HG03139 (cell line): ENCODE measurements around the gene PCYT1A.
"Not testable (repeated sequence)": the region's sequence is repeated elsewhere in the genome, so short reads cannot be mapped to it uniquely, and the experiment has no call there.

ENCODE experiments used
- ATAC-seq: cut with Tn5 transposase; IDR thresholded peaks from one replicate; pipeline ENCODE4 v1.9.1; 2021; ENCODE audit not compliant: unreplicated experiment

Gene PCYT1A

DNA sequence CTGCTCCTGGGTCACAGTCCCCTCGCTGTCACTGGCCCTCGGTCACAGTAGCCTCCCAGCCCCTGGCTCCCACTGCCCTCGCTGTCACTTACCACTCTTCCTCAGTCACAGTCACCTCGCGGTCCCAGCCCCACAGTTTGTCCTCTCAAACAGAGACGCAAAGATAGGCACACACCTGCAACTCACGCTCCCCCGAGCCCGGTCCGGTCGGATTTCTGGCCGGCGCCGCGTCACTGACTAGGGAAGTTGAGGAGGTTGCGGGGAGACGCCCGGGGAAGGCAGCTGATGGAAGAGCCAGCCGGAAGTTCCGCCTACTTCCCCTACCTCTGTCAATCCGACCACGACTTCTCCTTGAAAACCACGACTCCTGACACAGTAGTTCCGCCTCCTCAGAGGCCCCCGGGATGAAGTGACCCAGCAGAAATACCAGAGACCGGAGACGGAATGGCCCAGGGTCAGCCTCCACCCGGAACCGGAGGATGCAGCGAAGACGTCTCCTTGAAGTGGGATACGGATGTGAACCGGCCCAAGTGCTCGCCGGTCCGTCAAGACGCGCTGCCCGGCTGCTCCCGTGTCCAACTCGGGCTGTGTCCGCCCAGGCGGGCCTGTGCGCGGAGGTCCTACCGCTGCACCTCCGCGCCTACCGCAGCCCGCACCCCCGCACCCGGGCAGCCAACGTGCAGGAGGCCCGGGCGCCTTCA lies at the start of gene PCYT1A:
PCYT1A (minus strand) TSS at position 287 of the 701 bp plus-strand sequence. CDS start 17,195 bp downstream, outside the sequence.
- ATAC-seq = peak; percentile 79

- ATAC-seq = no peak
Measured at GRCh38 chr3:196336319-196337145, 49.0 kb upstream of the PCYT1A start.

GRCh38 chr3:196335503-196335948 lies 48.0 kb upstream of the PCYT1A start:
- ATAC-seq = no peak

- no peak for ATAC-seq
Measured at GRCh38 chr3:196334982-196335381, 47.5 kb upstream of the PCYT1A start.

- ATAC-seq = no peak
Measured at GRCh38 chr3:196332168-196332567, 44.6 kb upstream of the PCYT1A start.

GRCh38 chr3:196327405-196327804 lies 39.9 kb upstream of the PCYT1A start:
- no peak for ATAC-seq

DNA sequence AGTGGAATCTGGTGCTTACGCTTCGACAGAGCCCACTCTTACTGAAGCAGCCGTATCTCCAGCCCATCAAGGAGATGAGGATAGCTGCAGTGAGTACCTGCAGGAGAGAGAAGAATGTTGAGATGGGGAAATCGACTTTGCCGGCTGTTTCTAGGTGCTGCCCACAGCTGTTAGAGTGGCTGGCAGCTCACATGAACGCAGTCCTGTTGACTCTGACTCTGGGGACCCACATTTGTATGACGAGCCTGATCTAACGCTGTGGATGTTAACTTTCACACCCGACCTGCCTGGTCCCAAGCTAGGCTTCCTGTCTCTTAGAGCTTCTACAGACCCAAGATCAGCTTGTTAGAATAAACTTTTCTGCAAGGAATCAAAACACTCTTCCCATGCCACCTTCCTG lies 39.4 kb upstream of the PCYT1A start:
- no peak for ATAC-seq

DNA sequence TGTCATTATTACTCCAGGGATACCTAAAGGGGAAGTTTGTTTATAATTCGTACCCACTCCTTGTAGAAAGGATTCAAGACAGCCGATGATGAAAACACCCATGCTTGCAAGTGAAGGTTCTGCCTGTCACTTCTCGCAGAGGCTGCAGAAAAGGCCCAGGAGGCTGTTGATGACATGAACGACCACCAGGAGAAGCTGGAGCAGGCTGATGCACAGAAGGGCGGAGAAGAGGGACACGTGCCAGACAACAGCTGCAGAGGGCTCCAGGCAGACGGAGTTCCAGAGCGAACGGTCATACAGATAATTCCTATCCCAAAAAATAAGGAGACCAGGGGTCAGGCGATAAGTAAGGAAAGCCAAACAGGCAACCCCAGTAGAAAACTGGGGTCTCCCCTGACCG lies 36.2 kb upstream of the PCYT1A start:
- no peak for ATAC-seq

- ATAC-seq = no peak
Measured at GRCh38 chr3:196323016-196323415, 35.5 kb upstream of the PCYT1A start.

GRCh38 chr3:196321162-196321561 lies 33.6 kb upstream of the PCYT1A start:
- no peak for ATAC-seq

DNA sequence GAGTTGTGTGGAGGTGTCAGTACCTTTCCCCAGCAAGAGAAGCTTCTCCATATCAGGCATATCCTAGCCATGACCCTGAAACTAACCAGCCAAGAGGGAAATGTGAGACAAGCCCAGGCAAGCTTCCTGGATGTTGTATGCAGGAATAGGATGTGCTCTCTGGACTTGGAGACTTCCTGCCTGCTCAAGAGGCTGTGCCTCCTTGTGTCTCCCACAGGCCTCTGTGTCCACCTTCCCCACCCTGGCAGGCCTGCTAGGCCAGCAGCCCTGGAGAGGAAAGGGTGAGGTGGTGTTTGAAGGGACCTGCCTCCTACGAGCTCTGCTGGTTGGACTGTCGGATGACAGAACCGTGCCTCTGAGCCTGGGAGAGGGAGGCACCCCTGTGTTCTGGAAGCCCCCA lies 32.6 kb upstream of the PCYT1A start:
- no peak for ATAC-seq

DNA sequence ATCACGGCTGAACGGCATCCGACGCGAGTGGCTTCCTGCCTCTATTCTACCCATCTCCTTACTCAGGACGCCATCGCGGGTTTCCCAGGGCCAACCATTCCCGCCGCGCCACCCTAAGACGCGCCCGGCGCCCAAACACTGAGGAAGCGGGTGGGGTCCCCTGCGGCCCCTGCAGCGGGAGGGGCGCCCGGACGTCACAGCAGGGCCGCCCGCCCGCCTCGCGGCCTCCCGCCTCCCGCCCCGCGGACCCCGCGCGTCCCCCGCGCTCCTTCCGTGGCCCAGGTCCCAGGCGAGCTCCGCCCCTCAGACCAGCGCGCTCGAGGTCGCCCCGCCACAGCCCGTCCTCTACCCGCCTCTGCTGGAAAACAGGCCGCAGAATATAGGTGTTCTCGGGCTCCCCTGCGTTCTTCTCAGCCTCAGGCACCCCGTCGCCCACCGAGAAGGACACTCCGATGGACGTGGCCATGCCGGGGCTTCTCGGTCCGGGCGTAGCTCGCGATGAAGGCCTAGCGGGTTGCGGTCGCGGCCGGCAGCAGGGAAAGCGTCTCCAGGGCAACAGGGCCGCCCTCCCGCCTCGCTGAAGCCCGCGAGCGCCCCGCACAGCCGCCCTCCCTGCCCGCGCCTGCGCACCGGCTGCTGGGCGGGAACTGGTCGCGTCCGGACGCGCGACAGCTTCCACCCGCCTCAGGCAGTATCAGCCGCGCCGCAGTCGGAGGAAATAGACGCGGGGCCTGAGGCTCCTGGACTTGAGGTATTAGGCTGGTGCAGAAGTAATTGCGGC lies 30.4 kb upstream of the PCYT1A start, which contains the start of gene DYNLT2B:
DYNLT2B (minus strand) TSS at position 554 of the 781 bp plus-strand sequence; CDS start at position 466, 88 bp downstream.
- peak; percentile 67 for ATAC-seq

DNA sequence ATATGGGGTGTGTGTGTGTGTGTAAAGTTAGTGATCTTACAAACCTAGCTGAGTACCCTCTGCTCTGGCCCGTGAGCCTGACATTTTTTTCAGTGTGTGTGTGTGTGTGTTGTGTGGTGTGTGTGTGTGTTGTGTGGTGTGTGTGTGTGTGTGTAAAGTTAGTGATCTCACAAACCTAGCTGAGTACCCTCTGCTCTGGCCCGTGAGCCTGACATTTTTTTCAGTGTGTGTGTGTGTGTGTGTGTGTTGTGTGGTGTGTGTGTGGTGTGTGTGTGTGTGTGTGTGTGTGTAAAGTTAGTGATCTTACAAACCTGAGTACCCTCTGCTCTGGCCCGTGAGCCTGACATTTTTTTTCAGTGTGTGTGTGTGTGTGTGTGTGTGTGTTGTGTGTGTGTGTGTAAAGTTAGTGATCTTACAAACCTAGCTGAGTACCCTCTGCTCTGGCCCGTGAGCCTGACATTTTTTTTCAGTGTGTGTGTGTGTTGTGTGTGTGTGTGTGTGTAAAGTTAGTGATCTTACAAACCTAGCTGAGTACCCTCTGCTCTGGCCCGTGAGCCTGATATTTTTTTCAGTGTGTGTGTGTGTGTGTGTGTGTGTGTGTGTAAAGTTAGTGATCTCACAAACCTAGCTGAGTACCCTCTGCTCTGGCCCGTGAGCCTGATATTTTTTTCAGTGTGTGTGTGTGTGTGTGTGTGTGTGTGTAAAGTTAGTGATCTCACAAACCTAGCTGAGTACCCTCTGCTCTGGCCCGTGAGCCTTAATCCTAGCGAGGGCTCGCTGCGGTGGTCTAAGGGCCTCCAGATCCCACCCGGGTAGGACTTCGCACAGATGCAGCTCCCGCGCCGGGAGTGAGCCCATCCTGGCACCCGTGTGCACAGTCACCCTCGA lies 29.5 kb upstream of the PCYT1A start:
- not testable (repeated sequence) for ATAC-seq

DNA sequence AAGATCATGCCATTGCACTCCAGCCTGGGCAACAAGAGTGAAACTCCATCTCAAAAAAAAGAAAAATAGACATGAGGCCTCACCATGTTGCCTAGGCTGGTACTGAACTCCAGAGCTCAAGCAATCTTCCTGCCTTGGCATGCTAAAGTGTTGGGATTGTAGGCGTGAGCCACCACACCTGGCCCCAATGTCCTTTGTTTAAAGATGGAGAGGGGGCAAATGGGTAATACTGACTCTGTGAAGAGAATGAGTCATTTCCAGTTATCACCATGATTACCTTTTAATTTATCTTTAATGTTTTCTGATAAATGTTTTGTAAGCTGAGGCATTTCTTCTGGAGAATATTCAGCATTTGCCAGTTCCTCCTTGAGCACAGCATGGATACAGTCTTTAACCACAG lies 28.3 kb upstream of the PCYT1A start:
- ATAC-seq = no peak

GRCh38 chr3:196314597-196314996 lies 27.1 kb upstream of the PCYT1A start:
- ATAC-seq = no peak

GRCh38 chr3:196314086-196314485 lies 26.6 kb upstream of the PCYT1A start:
- ATAC-seq = not testable (repeated sequence)

- not testable (repeated sequence) for ATAC-seq
Measured at GRCh38 chr3:196302960-196303359, 15.4 kb upstream of the PCYT1A start.

DNA sequence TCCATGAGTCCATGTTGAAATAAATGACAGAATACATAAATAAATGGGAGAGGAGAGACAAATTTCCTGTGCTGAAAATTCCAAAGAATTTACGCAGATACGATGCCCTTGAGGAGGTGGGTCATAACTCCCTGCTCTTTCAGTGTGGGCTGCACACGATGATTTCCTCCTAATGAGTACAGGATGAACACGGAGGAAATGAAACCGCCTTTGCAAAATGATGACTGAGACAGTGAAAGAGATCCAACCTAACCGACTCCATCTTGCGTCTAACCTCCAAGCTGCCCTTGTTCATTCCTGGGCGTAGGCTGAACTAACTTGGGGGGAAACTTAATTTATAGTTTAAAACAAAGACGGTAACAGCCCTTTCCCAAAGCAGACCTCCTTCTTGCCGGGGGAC lies 15.0 kb upstream of the PCYT1A start:
- ATAC-seq = not testable (repeated sequence)

- no peak for ATAC-seq
Measured at GRCh38 chr3:196298521-196298920, 11.0 kb upstream of the PCYT1A start.

GRCh38 chr3:196292286-196292923 lies 4.9 kb upstream of the PCYT1A start:
- ATAC-seq = no peak
